IMR-90 (cell line): ENCODE results near the gene ZBTB46. TPM values are rescaled to one million over a fixed set of nuclear protein-coding genes. Genes with fewer than 3 reads are reported as not detected.

Experiments used
- ATAC-seq: fragments of 200-7000 bp; cut with Tn5 transposase; 2 replicates; pipeline ENCODE4 v1.9.1; 2020; ENCODE audit warnings: low read depth, mild to moderate bottlenecking, moderate library complexity
- BruUV-seq: library from RNA; stranded (reverse); fragments of 400-500 nt; replicated peaks from 2 replicates; lab custom pipeline; 2021; lab: Mats Ljungman, UMichigan
- CTCF ChIA-PET: fragments of 300-600 bp; formaldehyde crosslinking; extraction: SDS; loops from one replicate; lab custom pipeline; 2021; ENCODE audit warnings: antibody characterized with exemption; lab: Yijun Ruan, JAX
- POLR2A ChIA-PET: fragments of 300-600 bp; sonication (Branson Sonifier 250); formaldehyde crosslinking; loops from one replicate; lab custom pipeline; 2022; ENCODE audit warnings: antibody characterized with exemption; ENCODE audit not compliant: unreplicated experiment; lab: Charles Lee
- DNase-seq: peaks from one replicate; pipeline ENCODE4 v3.0.0; 2013
- H2AFZ ChIP-seq: replicated peaks from 2 replicates; pipeline ENCODE3; 2013; ENCODE audit warnings: low read length, mild to moderate bottlenecking; ENCODE audit not compliant: poor library complexity
- H2AK5ac ChIP-seq: 2 replicates; pipeline ENCODE4 v1.6.1; 2013; ENCODE audit warnings: low read depth, low read length, inconsistent platforms
- H2AK9ac ChIP-seq: replicated peaks from 2 replicates; pipeline ENCODE3; 2013; ENCODE audit warnings: mild to moderate bottlenecking, low read depth, low read length, moderate library complexity; ENCODE audit not compliant: poor library complexity
- H2BK120ac ChIP-seq: 2 replicates; pipeline ENCODE4 v1.6.1; 2013; ENCODE audit warnings: low read depth, low read length, inconsistent platforms
- H2BK15ac ChIP-seq: 3 replicates; pipeline ENCODE4 v1.6.1; 2013; ENCODE audit warnings: low read depth, low read length, inconsistent platforms
- H2BK20ac ChIP-seq: 2 replicates; pipeline ENCODE4 v1.6.1; 2013; ENCODE audit warnings: low read depth, mild to moderate bottlenecking, inconsistent platforms, low read length, moderate library complexity
- H2BK5ac ChIP-seq: 2 replicates; pipeline ENCODE4 v1.6.1; 2013; ENCODE audit warnings: mild to moderate bottlenecking, low read depth, low read length, inconsistent platforms; ENCODE audit not compliant: poor library complexity, severe bottlenecking
- H3K14ac ChIP-seq: replicated peaks from 2 replicates; pipeline ENCODE4 v1.6.1; 2013; ENCODE audit warnings: low read depth, low read length, inconsistent platforms
- H3K18ac ChIP-seq: 2 replicates; pipeline ENCODE4 v1.6.1; 2013; ENCODE audit warnings: low read depth, low read length, control low read depth
- H3K23ac ChIP-seq: 2 replicates; pipeline ENCODE4 v1.6.1; 2013; ENCODE audit warnings: low read depth, low read length, inconsistent platforms
- H3K27ac ChIP-seq: 2 replicates; pipeline ENCODE4 v1.5.1; 2013; ENCODE audit warnings: mild to moderate bottlenecking, control low read depth, low read length; ENCODE audit not compliant: insufficient read depth
- H3K27me3 ChIP-seq: 2 replicates; pipeline ENCODE4 v1.6.1; 2013; ENCODE audit warnings: low read length; ENCODE audit not compliant: control insufficient read depth, insufficient read depth
- H3K36me3 ChIP-seq: 2 replicates; pipeline ENCODE4 v1.6.1; 2013; ENCODE audit warnings: low read length, mixed read lengths; ENCODE audit not compliant: control insufficient read depth, insufficient read depth
- H3K4ac ChIP-seq: 2 replicates; pipeline ENCODE4 v1.6.1; 2013; ENCODE audit warnings: low read depth, low read length, inconsistent platforms
- H3K4me1 ChIP-seq: 2 replicates; pipeline ENCODE4 v1.6.1; 2013; ENCODE audit warnings: low read length, mixed read lengths; ENCODE audit not compliant: control insufficient read depth, insufficient read depth
- H3K4me2 ChIP-seq: 2 replicates; pipeline ENCODE4 v1.6.1; 2013; ENCODE audit warnings: low read depth, mild to moderate bottlenecking, control low read depth, low read length, moderate library complexity
- H3K4me3 ChIP-seq: 2 replicates; pipeline ENCODE4 v1.5.1; 2013; ENCODE audit warnings: low read depth, mild to moderate bottlenecking, control low read depth, low read length, moderate library complexity; ENCODE audit not compliant: insufficient read depth
- H3K56ac ChIP-seq: 2 replicates; pipeline ENCODE4 v1.6.1; 2013; ENCODE audit warnings: low read length, inconsistent platforms; ENCODE audit not compliant: insufficient read depth; ENCODE audit errors: extremely low read depth
- H3K79me1 ChIP-seq, 2 experiments: 2 replicates each; pipeline ENCODE4 v1.6.1; 2013; ENCODE audit warnings: low read length in 2 of 2, inconsistent platforms in 1 of 2, low read depth in 1 of 2
- H3K9ac ChIP-seq: 2 replicates; pipeline ENCODE4 v1.6.1; 2013; ENCODE audit warnings: low read depth, low read length, control low read depth
- H3K9me1 ChIP-seq: 2 replicates; pipeline ENCODE4 v1.6.1; 2013; ENCODE audit warnings: low read length, inconsistent platforms; ENCODE audit not compliant: insufficient read depth
- H3K9me3 ChIP-seq: 2 replicates; pipeline ENCODE4 v1.6.1; 2013; ENCODE audit warnings: low read length; ENCODE audit not compliant: control insufficient read depth, insufficient read depth
- H4K20me1 ChIP-seq: 2 replicates; pipeline ENCODE4 v1.6.1; 2013; ENCODE audit warnings: low read length, inconsistent platforms; ENCODE audit not compliant: insufficient read depth
- H4K5ac ChIP-seq: 2 replicates; pipeline ENCODE4 v1.6.1; 2013; ENCODE audit warnings: mild to moderate bottlenecking, low read depth, low read length, control low read depth
- H4K8ac ChIP-seq, 2 experiments: 2 replicates each; pipeline ENCODE4 v1.6.1; 2013; ENCODE audit warnings: low read depth in 2 of 2, low read length in 2 of 2, control low read depth in 1 of 2, inconsistent platforms in 1 of 2
- H4K91ac ChIP-seq: 2 replicates; pipeline ENCODE4 v1.6.1; 2013; ENCODE audit warnings: low read depth, low read length, inconsistent platforms; ENCODE audit not compliant: insufficient read depth
- BHLHE40 ChIP-seq: fragments of 150-350 bp; IDR thresholded peaks from 2 replicates; pipeline ENCODE4 v1.6.1; 2016; ENCODE audit warnings: mild to moderate bottlenecking, low read depth, low read length
- CEBPB ChIP-seq: IDR thresholded peaks from 2 replicates; pipeline ENCODE4 v1.6.1; 2012; ENCODE audit warnings: low read depth, low read length, improper control_type of control experiment
- CHD1 ChIP-seq: IDR thresholded peaks from 2 replicates; pipeline ENCODE4 v1.6.1; 2012; ENCODE audit warnings: low read depth, low read length, improper control_type of control experiment
- CTCF ChIP-seq: conservative IDR thresholded peaks from 2 replicates; pipeline ENCODE4 v1.5.1; 2012; ENCODE audit warnings: mild to moderate bottlenecking, low read depth, low read length, improper control_type of control experiment
- FOS ChIP-seq: fragments of 150-350 bp; IDR thresholded peaks from 2 replicates; pipeline ENCODE4 v1.6.1; 2016; ENCODE audit warnings: low read depth, low read length
- MAFK ChIP-seq: IDR thresholded peaks from 2 replicates; pipeline ENCODE4 v1.6.1; 2012; ENCODE audit warnings: low read depth, low read length, improper control_type of control experiment
- MAZ ChIP-seq: IDR thresholded peaks from 2 replicates; pipeline ENCODE4 v1.6.1; 2012; ENCODE audit warnings: low read depth, mild to moderate bottlenecking, low read length, improper control_type of control experiment, moderate library complexity, borderline replicate concordance
- MXI1 ChIP-seq: IDR thresholded peaks from 2 replicates; pipeline ENCODE4 v1.6.1; 2012; ENCODE audit warnings: low read depth, mild to moderate bottlenecking, low read length, moderate library complexity, borderline replicate concordance
- NFE2L2 ChIP-seq: fragments of 150-350 bp; IDR thresholded peaks from 2 replicates; pipeline ENCODE4 v1.6.1; 2016; ENCODE audit warnings: low read depth, mild to moderate bottlenecking, low read length
- POLR2A ChIP-seq: IDR thresholded peaks from 2 replicates; pipeline ENCODE4 v1.6.1; 2012; ENCODE audit warnings: mild to moderate bottlenecking, low read depth, low read length
- RAD21 ChIP-seq: IDR thresholded peaks from 2 replicates; pipeline ENCODE4 v1.6.1; 2012; ENCODE audit warnings: low read length, improper control_type of control experiment
- RCOR1 ChIP-seq: IDR thresholded peaks from 2 replicates; pipeline ENCODE4 v1.6.1; 2012; ENCODE audit warnings: mild to moderate bottlenecking, low read length, improper control_type of control experiment; ENCODE audit not compliant: insufficient replicate concordance
- RFX5 ChIP-seq: IDR thresholded peaks from 2 replicates; pipeline ENCODE4 v1.8.0; 2012; ENCODE audit warnings: low read depth, mild to moderate bottlenecking, low read length, moderate library complexity
- SMC3 ChIP-seq: fragments of 150-350 bp; IDR thresholded peaks from 2 replicates; pipeline ENCODE4 v1.6.1; 2016; ENCODE audit warnings: low read depth, mild to moderate bottlenecking, antibody characterized with exemption, low read length, moderate library complexity
- USF2 ChIP-seq: fragments of 150-350 bp; IDR thresholded peaks from 2 replicates; pipeline ENCODE4 v1.6.1; 2017; ENCODE audit warnings: mild to moderate bottlenecking, antibody characterized with exemption, low read length, low read depth
- WGBS, 2 experiments: methylation state at CpG; one replicate each; pipeline versions ENCODE4 v1.1.5 to v1.1.7; 2013; ENCODE audit warnings: missing lambda C conversion rate in 2 of 2; ENCODE audit not compliant: insufficient read length in 1 of 2; ENCODE audit errors: extremely low coverage in 2 of 2; 5-methylcytosine and 5-hydroxymethylcytosine counted together
- dilution Hi-C: fragments of 300-500 bp; cut with HindIII; formaldehyde crosslinking; loops from one replicate; pipeline ENCODE4 v1.14.3; 2018; ENCODE audit warnings: low sequenced_read_pairs; ENCODE audit not compliant: unreplicated experiment
- in situ Hi-C: fragments of 300-500 bp; cut with MboI; formaldehyde crosslinking; loops from 3 replicates; pipeline ENCODE4 v1.14.3; 2019; ENCODE audit warnings: low sequenced_read_pairs, inconsistent platforms, mixed read lengths
- intact Hi-C: fragments of 100-400 bp; cut with micrococcal nuclease; formaldehyde crosslinking; loops from 2 replicates; pipeline ENCODE4 v1.10.0; 2022
- polyA plus RNA-seq, 3 experiments: library from polyadenylated mRNA; depleted of rRNA; stranded (reverse); fragments of >200 nt; gene quantifications; 2 replicates each; pipeline ENCODE4 v1.2.3, GENCODE V29; 2012; ENCODE audit warnings: low replicate concordance in 1 of 3
- total RNA-seq: library from RNA; depleted of rRNA; stranded (reverse); fragments of >200 nt; gene quantifications from 2 replicates; pipeline ENCODE4 v1.2.3, GENCODE V29; 2012
- TF ChIP-seq, protein P1 (sequence below): fragments of 150-350 bp; IDR thresholded peaks from 2 replicates; pipeline ENCODE4 v1.6.1; 2016; ENCODE audit warnings: low read depth, mild to moderate bottlenecking, low read length, moderate library complexity, borderline replicate concordance

The ZBTB46 gene
- total and polyA plus RNA-seq, 2 of the 4 experiments (the other 2 are of a cell fraction) = 4.2 to 14.9 TPM

DNA sequence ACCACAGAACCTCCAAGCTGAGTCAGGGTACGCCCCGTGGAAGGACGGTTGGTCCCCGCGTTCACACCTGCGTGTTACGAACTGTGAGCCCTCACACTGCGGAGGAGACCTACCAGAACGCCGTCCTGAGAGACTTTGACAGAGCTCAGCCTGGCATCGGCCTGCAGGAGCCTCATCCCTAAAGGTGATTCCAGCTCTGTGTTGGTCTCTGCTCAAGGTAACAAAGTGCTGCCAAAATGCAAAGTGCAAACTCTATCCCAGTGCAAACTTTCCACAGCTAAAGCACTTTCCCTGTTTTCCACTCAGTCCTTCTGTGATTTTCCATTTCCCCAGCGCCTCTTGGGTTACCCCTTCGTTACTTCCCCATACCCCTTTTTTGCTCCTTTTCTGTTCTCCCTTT, 8.6 kb upstream of the ZBTB46 start:
- no peak for DNase-seq
- H3K9ac ChIP-seq = no peak overlapping the region
- H4K91ac ChIP-seq = no peak overlapping the region
- H2BK5ac ChIP-seq = no peak overlapping the region
- no peaks in the 10 kb centered on the region for H3K9me3 ChIP-seq
- in situ Hi-C loops (no loop called here), intact Hi-C loops (no loop called here), dilution Hi-C loops (no loop called here)
- H3K14ac ChIP-seq = no peak overlapping the region
- H3K36me3 ChIP-seq = no peaks in the 10 kb centered on the region
- H3K27me3 ChIP-seq = peaks cover 6% of the 10 kb centered on the region
- no peak overlapping the region for H2AK9ac ChIP-seq
- no peak overlapping the region for H2BK120ac ChIP-seq
- H3K4ac ChIP-seq = no peak overlapping the region
- H3K4me3 ChIP-seq = no peak overlapping the region
- no peak overlapping the region for H3K4me2 ChIP-seq
- TF ChIP-seq NFE2L2 (no peak), BHLHE40 (no peak), MAFK (no peak), CHD1 (no peak), CTCF (no peak), USF2 (no peak), MXI1 (no peak), POLR2A (no peak), RCOR1 (no peak), CEBPB (no peak), FOS (no peak), SMC3 (no peak), RAD21 (no peak), RFX5 (no peak), MAZ (no peak)
- TF ChIP-seq, protein P1, sequence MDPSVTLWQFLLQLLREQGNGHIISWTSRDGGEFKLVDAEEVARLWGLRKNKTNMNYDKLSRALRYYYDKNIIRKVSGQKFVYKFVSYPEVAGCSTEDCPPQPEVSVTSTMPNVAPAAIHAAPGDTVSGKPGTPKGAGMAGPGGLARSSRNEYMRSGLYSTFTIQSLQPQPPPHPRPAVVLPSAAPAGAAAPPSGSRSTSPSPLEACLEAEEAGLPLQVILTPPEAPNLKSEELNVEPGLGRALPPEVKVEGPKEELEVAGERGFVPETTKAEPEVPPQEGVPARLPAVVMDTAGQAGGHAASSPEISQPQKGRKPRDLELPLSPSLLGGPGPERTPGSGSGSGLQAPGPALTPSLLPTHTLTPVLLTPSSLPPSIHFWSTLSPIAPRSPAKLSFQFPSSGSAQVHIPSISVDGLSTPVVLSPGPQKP = no peak
- no peak overlapping the region for H2AK5ac ChIP-seq
- H3K27ac ChIP-seq = no peak overlapping the region
- CTCF ChIA-PET = no interaction called here
- ATAC-seq = no peak
- H2BK20ac ChIP-seq = no peak overlapping the region
- H3K56ac ChIP-seq = no peak overlapping the region
- H3K79me1 ChIP-seq = 0 out of 4 replicates have a peak, but pooled peaks cover 0 to under 1% of the 10 kb centered on the region in 2 experiments
- no peak overlapping the region for H2BK15ac ChIP-seq
- H2AFZ ChIP-seq = no peak overlapping the region
- H4K5ac ChIP-seq = no peak overlapping the region
- H3K4me1 ChIP-seq = peaks cover 7% of the 10 kb centered on the region
- H3K18ac ChIP-seq = no peak overlapping the region
- no peaks in the 10 kb centered on the region for H4K20me1 ChIP-seq
- H3K23ac ChIP-seq = no peak overlapping the region
- H3K9me1 ChIP-seq = peaks cover 1% of the 10 kb centered on the region; the same call in 1 of the 2 replicates
- POLR2A ChIA-PET = no interaction called here
- WGBS, 2 experiments = 82% methylated on average over 11 of the region's 13 CpGs; no CpG with 5 or more reads in 1 of the 2 experiments
- H4K8ac ChIP-seq = no peak overlapping the region
- BruUV-seq = no TSS peak
